Measurements from ENCODE around the gene MBD3.

DNA sequence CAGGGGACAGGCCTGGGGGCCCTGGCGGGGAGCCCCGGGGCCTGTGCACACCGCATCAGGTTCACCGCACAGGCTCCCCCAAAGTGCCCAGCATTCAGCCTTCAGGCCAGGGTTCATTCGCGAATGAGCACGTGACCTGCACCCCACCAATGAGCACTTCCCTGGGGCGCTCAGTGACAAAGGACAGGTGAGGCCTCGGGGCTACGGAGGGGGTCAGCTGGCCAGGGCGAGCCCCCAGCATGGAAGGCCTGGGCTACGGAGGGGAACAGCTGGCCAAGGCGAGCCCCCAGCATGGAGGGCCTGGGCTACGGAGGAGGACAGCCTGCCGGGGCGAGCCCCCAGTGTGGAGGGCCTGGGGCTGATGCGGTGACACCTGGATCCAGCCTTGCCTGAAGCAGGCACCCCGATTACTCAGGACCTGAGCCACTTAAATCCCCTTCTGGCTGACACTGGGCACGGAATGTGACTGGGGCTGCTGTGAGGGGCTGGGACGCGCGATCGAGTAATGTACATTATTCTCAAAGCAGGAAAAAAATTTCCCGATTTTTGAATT, 36.7 kb upstream of the MBD3 start:
- TF ChIP-seq POLR2A (IDR thresholded peaks at IDR 0.05) = no peak
- TF ChIP-seq, protein P1, sequence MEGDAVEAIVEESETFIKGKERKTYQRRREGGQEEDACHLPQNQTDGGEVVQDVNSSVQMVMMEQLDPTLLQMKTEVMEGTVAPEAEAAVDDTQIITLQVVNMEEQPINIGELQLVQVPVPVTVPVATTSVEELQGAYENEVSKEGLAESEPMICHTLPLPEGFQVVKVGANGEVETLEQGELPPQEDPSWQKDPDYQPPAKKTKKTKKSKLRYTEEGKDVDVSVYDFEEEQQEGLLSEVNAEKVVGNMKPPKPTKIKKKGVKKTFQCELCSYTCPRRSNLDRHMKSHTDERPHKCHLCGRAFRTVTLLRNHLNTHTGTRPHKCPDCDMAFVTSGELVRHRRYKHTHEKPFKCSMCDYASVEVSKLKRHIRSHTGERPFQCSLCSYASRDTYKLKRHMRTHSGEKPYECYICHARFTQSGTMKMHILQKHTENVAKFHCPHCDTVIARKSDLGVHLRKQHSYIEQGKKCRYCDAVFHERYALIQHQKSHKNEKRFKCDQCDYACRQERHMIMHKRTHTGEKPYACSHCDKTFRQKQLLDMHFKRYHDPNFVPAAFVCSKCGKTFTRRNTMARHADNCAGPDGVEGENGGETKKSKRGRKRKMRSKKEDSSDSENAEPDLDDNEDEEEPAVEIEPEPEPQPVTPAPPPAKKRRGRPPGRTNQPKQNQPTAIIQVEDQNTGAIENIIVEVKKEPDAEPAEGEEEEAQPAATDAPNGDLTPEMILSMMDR (IDR thresholded peaks at IDR 0.05) = no peak
- no peak for TF ChIP-seq EP300 (IDR thresholded peaks at IDR 0.05)
